HEK293 (cell line): ENCODE data around the gene SLC17A9.

Experiments used
- CTCF ChIA-PET: fragments of 350-600 bp; formaldehyde crosslinking; extraction: SDS; loops from one replicate; lab custom pipeline; 2021; ENCODE audit warnings: antibody characterized with exemption; lab: Yijun Ruan, JAX
- POLR2A ChIA-PET: fragments of 300-600 bp; formaldehyde crosslinking; extraction: SDS; loops from one replicate; lab custom pipeline; 2020; ENCODE audit warnings: antibody characterized with exemption, inconsistent platforms; lab: Yijun Ruan, JAX
- H3K27ac ChIP-seq: fragments of 200-500 bp; sonication (Bioruptor generic); 2 replicates; pipeline ENCODE4 v1.5.1; 2014; ENCODE audit warnings: low read depth, low read length, control low read depth, inconsistent platforms; ENCODE audit errors: extremely low read depth
- H3K36me3 ChIP-seq, 2 experiments: fragments of 200-500 bp in 1 of 2; sonication (Bioruptor generic) in 1 of 2; 1 replicate in 1 of 2; 2 replicates in 1 of 2; pipeline ENCODE4 v1.5.1; 2014 to 2017; ENCODE audit warnings: inconsistent platforms in 2 of 2, low read length in 2 of 2; ENCODE audit not compliant: control insufficient read depth in 2 of 2, insufficient read depth in 1 of 2
- H3K4me1 ChIP-seq: fragments of 200-500 bp; sonication (Bioruptor generic); 2 replicates; pipeline ENCODE4 v1.5.1; 2014; ENCODE audit warnings: mild to moderate bottlenecking, low read length, inconsistent platforms; ENCODE audit not compliant: control insufficient read depth, insufficient read depth
- H3K4me3 ChIP-seq: 2 replicates; pipeline ENCODE4 v1.5.1; 2011; ENCODE audit warnings: low read depth, mild to moderate bottlenecking, control low read depth, low read length, moderate library complexity
- H3K9me3 ChIP-seq: fragments of 200-500 bp; sonication (Bioruptor generic); 2 replicates; pipeline ENCODE4 v1.5.1; 2014; ENCODE audit warnings: low read depth, low read length, inconsistent platforms; ENCODE audit not compliant: control insufficient read depth, insufficient read depth
- AEBP2 ChIP-seq: fragments of 450-650 bp; formaldehyde crosslinking; IDR thresholded peaks from 2 replicates; pipeline ENCODE4 v1.5.1; 2016; ENCODE audit warnings: missing biosample characterization, missing genetic modification characterization, borderline replicate concordance
- EGR2 ChIP-seq: fragments of 450-650 bp; formaldehyde crosslinking; IDR thresholded peaks from 2 replicates; pipeline ENCODE4 v1.5.1; 2016; ENCODE audit warnings: low read depth, missing biosample characterization, missing genetic modification characterization
- ELK4 ChIP-seq: IDR thresholded peaks from 2 replicates; pipeline ENCODE4 v1.6.1; 2011; ENCODE audit warnings: mild to moderate bottlenecking, low read depth, low read length, borderline replicate concordance
- KLF1 ChIP-seq: fragments of 450-650 bp; formaldehyde crosslinking; IDR thresholded peaks from 2 replicates; pipeline ENCODE4 v1.5.1; 2016; ENCODE audit warnings: missing biosample characterization, missing genetic modification characterization
- KLF17 ChIP-seq: fragments of 450-650 bp; formaldehyde crosslinking; IDR thresholded peaks from 2 replicates; pipeline ENCODE4 v1.5.1; 2016; ENCODE audit warnings: missing biosample characterization, missing genetic modification characterization
- MEIS1 ChIP-seq: sonication (generic); formaldehyde crosslinking; IDR thresholded peaks from 2 replicates; pipeline ENCODE4 v1.8.1; 2022; ENCODE audit warnings: missing genetic modification reagents, mild to moderate bottlenecking, borderline replicate concordance
- PRDM1 ChIP-seq: fragments of 450-650 bp; formaldehyde crosslinking; IDR thresholded peaks from 2 replicates; pipeline ENCODE4; 2016; ENCODE audit warnings: missing biosample characterization, missing genetic modification characterization
- SETDB1 ChIP-seq: IDR thresholded peaks from one replicate; pipeline ENCODE4 v1.6.1; 2017; ENCODE audit warnings: mild to moderate bottlenecking, low read length, moderate library complexity, mixed read lengths; ENCODE audit not compliant: insufficient read length
- TSHZ1 ChIP-seq: fragments of 450-650 bp; formaldehyde crosslinking; IDR thresholded peaks from 2 replicates; pipeline ENCODE4 v1.5.1; 2016; ENCODE audit warnings: missing biosample characterization, missing genetic modification characterization, borderline replicate concordance
- ZBTB10 ChIP-seq: fragments of 450-650 bp; formaldehyde crosslinking; IDR thresholded peaks from 2 replicates; pipeline ENCODE4 v1.5.1; 2016; ENCODE audit warnings: missing biosample characterization, missing genetic modification characterization
- ZBTB20 ChIP-seq: fragments of 450-650 bp; formaldehyde crosslinking; IDR thresholded peaks from 2 replicates; pipeline ENCODE4 v1.5.1; 2016; ENCODE audit warnings: missing biosample characterization, missing genetic modification characterization
- ZFHX2 ChIP-seq: fragments of 450-650 bp; formaldehyde crosslinking; conservative IDR thresholded peaks from 2 replicates; pipeline ENCODE4 v1.5.1; 2016; ENCODE audit warnings: missing biosample characterization, missing genetic modification characterization
- ZNF24 ChIP-seq: fragments of 450-650 bp; formaldehyde crosslinking; IDR thresholded peaks from 2 replicates; pipeline ENCODE4 v1.5.1; 2016; ENCODE audit warnings: missing biosample characterization, missing genetic modification characterization
- ZNF302 ChIP-seq: fragments of 450-650 bp; formaldehyde crosslinking; IDR thresholded peaks from 2 replicates; pipeline ENCODE4 v1.5.1; 2016; ENCODE audit warnings: missing biosample characterization, missing genetic modification characterization, low read depth
- ZNF449 ChIP-seq: fragments of 450-650 bp; formaldehyde crosslinking; IDR thresholded peaks from 2 replicates; pipeline ENCODE4 v1.5.1; 2017; ENCODE audit warnings: missing biosample characterization, mild to moderate bottlenecking, missing genetic modification characterization, moderate library complexity
- ZNF600 ChIP-seq: fragments of 450-650 bp; formaldehyde crosslinking; IDR thresholded peaks from 2 replicates; pipeline ENCODE4 v1.5.1; 2016; ENCODE audit warnings: missing biosample characterization, missing genetic modification characterization
- ZNF677 ChIP-seq: fragments of 450-650 bp; IDR thresholded peaks from 2 replicates; pipeline ENCODE4 v1.5.0; 2018; ENCODE audit warnings: missing biosample characterization, mild to moderate bottlenecking, missing genetic modification characterization, moderate library complexity
- ZNF692 ChIP-seq: fragments of 450-650 bp; formaldehyde crosslinking; IDR thresholded peaks from 2 replicates; pipeline ENCODE4 v1.5.1; 2016; ENCODE audit warnings: missing biosample characterization, missing genetic modification characterization
- ZNF747 ChIP-seq: fragments of 450-650 bp; formaldehyde crosslinking; IDR thresholded peaks from 2 replicates; pipeline ENCODE4 v1.5.1; 2016; ENCODE audit warnings: missing biosample characterization, missing genetic modification characterization
- ZNF76 ChIP-seq: fragments of 450-650 bp; formaldehyde crosslinking; IDR thresholded peaks from 2 replicates; pipeline ENCODE4; 2016; ENCODE audit warnings: low read depth, missing biosample characterization, missing genetic modification characterization, borderline replicate concordance

Gene SLC17A9

GRCh38 chr20:63014710-63015109 lies 62.2 kb downstream of the SLC17A9 start:
- Histone ChIP-seq H3K27ac (no peak overlapping the region), H3K36me3 (no peaks in the 10 kb centered on the region), H3K9me3 (no peaks in the 10 kb centered on the region), H3K4me1 (no peaks in the 10 kb centered on the region), H3K4me3 (no peak overlapping the region)
- POLR2A ChIA-PET = interaction anchor here (0.5 kb wide), 1 partner anchor 77 kb away, joined by 3 read pairs; the partner anchor contains the start of gene GID8
- CTCF ChIA-PET = interaction anchor here (0.9 to 2.3 kb wide), 2 partner anchors 42 to 115 kb away, joined by 4 to 8 read pairs; no protein-coding TSS in a partner anchor
- TF ChIP-seq ZNF302 (tag by site-specific recombination) = no peak
- peak; percentile 80 for TF ChIP-seq KLF17 (tag by site-specific recombination)
- peak; percentile 46; the same call in 1 of the 2 replicates for TF ChIP-seq EGR2 (tag by site-specific recombination)
- TF ChIP-seq ZNF677 (tag by site-specific recombination) = no peak
- no peak for TF ChIP-seq AEBP2 (tag by site-specific recombination)
- TF ChIP-seq KLF1 = peak; percentile 87
- peak; percentile 67 for TF ChIP-seq ZFHX2

GRCh38 chr20:63015147-63015661 lies 62.7 kb downstream of the SLC17A9 start:
- Histone ChIP-seq H3K4me1 (no peaks in the 10 kb centered on the region), H3K27ac (no peak overlapping the region), H3K4me3 (no peak overlapping the region), H3K9me3 (no peaks in the 10 kb centered on the region), H3K36me3 (no peaks in the 10 kb centered on the region)
- TF ChIP-seq TSHZ1 (tag by site-specific recombination) = no peak
- no peak for TF ChIP-seq PRDM1 (tag by site-specific recombination)
- TF ChIP-seq ZNF449 = no peak
- TF ChIP-seq ZBTB20 (tag by site-specific recombination) = no peak
- no peak for TF ChIP-seq ZNF600 (tag by site-specific recombination)
- no peak for TF ChIP-seq ELK4
- TF ChIP-seq ZNF747 (tag by site-specific recombination) = no peak
- no peak for TF ChIP-seq ZNF76 (tag by site-specific recombination)
- TF ChIP-seq MEIS1 (CRISPR knock-in tag) = no peak
- TF ChIP-seq ZBTB10 (tag by site-specific recombination) = no peak
- no peak for TF ChIP-seq SETDB1
- no peak for TF ChIP-seq KLF1
- no peak for TF ChIP-seq ZNF692
- TF ChIP-seq ZNF24 (tag by site-specific recombination) = no peak
- ChIA-PET CTCF (interaction anchor here (2.3 kb wide), 1 partner anchor 43 kb away, joined by 8 read pairs; no protein-coding TSS in a partner anchor), POLR2A (no interaction called here)
